Measurements from ENCODE around the gene CDC14A. TPM values are rescaled to one million over a fixed set of nuclear protein-coding genes. Genes with fewer than 3 reads are reported as not detected.
A peak's percentile ranks its signal among the peaks of the same experiment; 100 is the strongest.

CDC14A gene
- total and polyA plus RNA-seq, 2 of the 8 experiments (the other 6 are each of a cell fraction or from before 2014, with no cell fraction given): 3.2 to 8.9 TPM

- Histone ChIP-seq H3K79me2 (ENCODE audit: control insufficient read depth in 1 of 2, insufficient read depth in 2 of 2, low read length in 2 of 2) (no peaks in the 10 kb centered on the region), H3K56ac (replicated peaks; ENCODE audit: insufficient read length, low read depth, low read length) (no peak overlapping the region), H2AFZ (ENCODE audit: low read length) (no peak overlapping the region), H3K9me3 (ENCODE audit: insufficient read depth in 2 of 2, low read depth in 1 of 2, low read length in 1 of 2) (peaks cover 6 to 7% of the 10 kb centered on the region in 2 experiments; a peak in 3 of 4 replicates), H3K23me2 (ENCODE audit: low read depth, low read length) (no peaks in the 10 kb centered on the region), H3K4me1 (replicated peaks in 1 of 4; ENCODE audit: control insufficient read depth in 3 of 4, insufficient read depth in 4 of 4, low read length in 3 of 4) (peaks cover 0 to 2% (median under 1%) of the 10 kb centered on the region in 4 experiments; a peak in 4 of 7 replicates), H3K18ac (ENCODE audit: extremely low read depth, low read length) (no peak overlapping the region), H4K8ac (ENCODE audit: extremely low read depth, insufficient read depth, low read length) (no peak overlapping the region), H2BK12ac (ENCODE audit: low read depth, low read length) (no peak overlapping the region), H3K36me3 (ENCODE audit: control insufficient read depth in 2 of 4, insufficient read depth in 4 of 4, low read length in 3 of 4) (no peaks in the 10 kb centered on the region), H3K4me2 (ENCODE audit: insufficient read depth in 1 of 2, low read depth in 2 of 2, low read length in 2 of 2) (no peak overlapping the region), H4K20me1 (replicated peaks in 1 of 2; ENCODE audit: control insufficient read depth in 1 of 2, insufficient read depth in 2 of 2, low read length in 2 of 2) (no peaks in the 10 kb centered on the region), H2BK20ac (ENCODE audit: low read length) (no peak overlapping the region), H3K4me3 (ENCODE audit: extremely low read depth in 1 of 4, insufficient read depth in 2 of 4, low read depth in 3 of 4, low read length in 4 of 4) (no peak overlapping the region), H3K79me1 (ENCODE audit: low read depth, low read length) (no peaks in the 10 kb centered on the region), H3K27me3 (replicated peaks in 1 of 4; ENCODE audit: control insufficient read depth in 3 of 4, extremely low read depth in 1 of 4, insufficient read depth in 3 of 4, low read length in 3 of 4) (no peaks in the 10 kb centered on the region), H2AK5ac (ENCODE audit: low read depth, low read length) (no peak overlapping the region), H3K23ac (ENCODE audit: insufficient read length) (no peak overlapping the region), H3K27ac (ENCODE audit: low read depth, low read length) (no peak overlapping the region), H2BK5ac (ENCODE audit: low read depth, low read length) (no peak overlapping the region), H4K91ac (replicated peaks; ENCODE audit: insufficient read length, low read length) (no peak overlapping the region), H4K5ac (ENCODE audit: insufficient read length, low read depth, low read length) (no peak overlapping the region), H2BK120ac (replicated peaks; ENCODE audit: low read depth, low read length) (no peak overlapping the region), H3K4ac (replicated peaks; ENCODE audit: insufficient read length, low read depth, low read length) (no peak overlapping the region), H3K9ac (replicated peaks in 1 of 4; ENCODE audit: extremely low read depth in 1 of 4, low read depth in 3 of 4, low read length in 3 of 4) (no peak overlapping the region), H2BK15ac (ENCODE audit: low read length) (no peak overlapping the region), H3K14ac (ENCODE audit: insufficient read length) (no peak overlapping the region)
- TF ChIP-seq RAD21 (IDR thresholded peaks at IDR 0.05 in 1 of 2, conservative IDR thresholded peaks at IDR 0.05 in 1 of 2; ENCODE audit: low read depth in 2 of 2, low read length in 2 of 2): peak in 1 of 2 experiments; percentile 2; a peak in 1 of 4 replicates
- TF ChIP-seq NRF1 (IDR thresholded peaks at IDR 0.05; ENCODE audit: low read depth, low read length): no peak
- TF ChIP-seq CHD1 (IDR thresholded peaks at IDR 0.05; ENCODE audit: low read depth, low read length): no peak
- CTCF ChIA-PET (ENCODE audit: partially characterized antibody): interaction anchor here (1.1 to 1.6 kb wide), 2 partner anchors 15 to 139 kb away, joined by 4 read pairs; no protein-coding TSS in a partner anchor
- DNase-seq (ENCODE audit: low read depth in 1 of 2, low spot score in 2 of 2) (no peak), FAIRE-seq (no peak)
- POLR2A ChIA-PET (ENCODE audit: partially characterized antibody): interaction anchor here (2.8 kb wide), 1 partner anchor 31 kb away, joined by 8 read pairs; the partner anchor contains the start of gene CDC14A
- WGBS, 2 experiments (ENCODE audit: extremely low coverage in 1 of 2, insufficient coverage in 1 of 2, insufficient read length in 1 of 2, insufficient replicate concordance in 2 of 2, low coverage in 1 of 2, low lambda C conversion rate in 2 of 2, missing lambda C conversion rate in 1 of 2): 97% methylated on average over 2 of the region's 2 CpGs; no CpG with 5 or more reads in 1 of the 2 experiments
Observed at GRCh38 chr1:100320311-100321099, 31.8 kb upstream of the CDC14A start.

All from H1 (cell line).